GM18873 (cell line): ENCODE measurements around the gene IL1A.

Experiments
- ATAC-seq: cut with Tn5 transposase; IDR thresholded peaks from one replicate; pipeline ENCODE4 v1.9.1; 2021; ENCODE audit warnings: mild to moderate bottlenecking, moderate library complexity, moderate number of reproducible peaks; ENCODE audit not compliant: unreplicated experiment, low FRiP score

The IL1A gene

GRCh38 chr2:112793449-112793978 is 9.2 kb upstream of the IL1A start:
- no peak for ATAC-seq

- no peak for ATAC-seq
Measured at GRCh38 chr2:112792419-112792818, 8.1 kb upstream of the IL1A start.

- no peak for ATAC-seq
Measured at GRCh38 chr2:112791693-112792230, 7.5 kb upstream of the IL1A start.

- no peak for ATAC-seq
Measured at GRCh38 chr2:112791019-112791418, 6.7 kb upstream of the IL1A start.

GRCh38 chr2:112790305-112790704 is 6.0 kb upstream of the IL1A start:
- ATAC-seq: no peak

- no peak for ATAC-seq
Measured at GRCh38 chr2:112789186-112789585, 4.9 kb upstream of the IL1A start.

- ATAC-seq: no peak
Measured at GRCh38 chr2:112788653-112789052, 4.4 kb upstream of the IL1A start.

- ATAC-seq: no peak
Measured at GRCh38 chr2:112787729-112788393, 3.6 kb upstream of the IL1A start.

- ATAC-seq: no peak
Measured at GRCh38 chr2:112787294-112787693, 3.0 kb upstream of the IL1A start.

GRCh38 chr2:112783187-112783714 is 1.0 kb downstream of the IL1A start:
- ATAC-seq: no peak

- ATAC-seq: peak; percentile 82
Measured at GRCh38 chr2:112782234-112782799, 2.0 kb downstream of the IL1A start.

GRCh38 chr2:112779598-112779997 is 4.7 kb downstream of the IL1A start:
- ATAC-seq: no peak

- ATAC-seq: no peak
Measured at GRCh38 chr2:112777036-112777435, 7.3 kb downstream of the IL1A start.

GRCh38 chr2:112776113-112776512 is 8.2 kb downstream of the IL1A start:
- ATAC-seq: no peak

GRCh38 chr2:112774536-112775285 is 9.6 kb downstream of the IL1A start:
- no peak for ATAC-seq

GRCh38 chr2:112773556-112773955 is 10.7 kb downstream of the IL1A start:
- no peak for ATAC-seq

- ATAC-seq: no peak
Measured at GRCh38 chr2:112772911-112773475, 11.3 kb downstream of the IL1A start.

GRCh38 chr2:112772322-112772721 is 12.0 kb downstream of the IL1A start:
- no peak for ATAC-seq

GRCh38 chr2:112768432-112768831 is 15.9 kb downstream of the IL1A start:
- no peak for ATAC-seq

- ATAC-seq: no peak
Measured at GRCh38 chr2:112767693-112768330, 16.5 kb downstream of the IL1A start.
